H9 (cell line): ENCODE data around the gene MTMR3. TPM values are rescaled to one million over a fixed set of nuclear protein-coding genes. Genes with fewer than 3 reads are reported as not detected.

Experiments
- DNase-seq: peaks from one replicate; pipeline ENCODE4 v3.0.0-alpha.2; 2017
- H2AFZ ChIP-seq: one replicate; pipeline ENCODE4 v1.6.1; 2013; ENCODE audit warnings: mild to moderate bottlenecking, low read length, control low read depth, moderate library complexity
- H2AK5ac ChIP-seq: 2 replicates; pipeline ENCODE4 v1.6.1; 2013; ENCODE audit warnings: low read length, control low read depth, mixed read lengths; ENCODE audit not compliant: insufficient read length
- H2BK120ac ChIP-seq: one replicate; pipeline ENCODE4 v1.6.1; 2013; ENCODE audit warnings: low read depth, mild to moderate bottlenecking, low read length, control low read depth, inconsistent platforms; ENCODE audit not compliant: poor library complexity, severe bottlenecking
- H2BK12ac ChIP-seq: 2 replicates; pipeline ENCODE4 v1.6.1; 2013; ENCODE audit warnings: low read length, control low read depth, mixed read lengths, low read depth; ENCODE audit not compliant: insufficient read length
- H2BK15ac ChIP-seq: 2 replicates; pipeline ENCODE4 v1.6.1; 2013; ENCODE audit warnings: low read depth, low read length, control low read depth
- H2BK20ac ChIP-seq: one replicate; pipeline ENCODE4 v1.6.1; 2013; ENCODE audit warnings: low read depth, mild to moderate bottlenecking, low read length, control low read depth, inconsistent platforms; ENCODE audit not compliant: poor library complexity, severe bottlenecking
- H2BK5ac ChIP-seq: 2 replicates; pipeline ENCODE4 v1.6.1; 2013; ENCODE audit warnings: low read length, control low read depth, mixed read lengths; ENCODE audit not compliant: insufficient read length
- H3K14ac ChIP-seq: 2 replicates; pipeline ENCODE4 v1.6.1; 2013; ENCODE audit warnings: low read length, control low read depth; ENCODE audit not compliant: insufficient read depth
- H3K18ac ChIP-seq: 2 replicates; pipeline ENCODE4 v1.6.1; 2013; ENCODE audit warnings: low read depth, mild to moderate bottlenecking, mixed read lengths, low read length, control low read depth; ENCODE audit not compliant: insufficient read length
- H3K23ac ChIP-seq: 2 replicates; pipeline ENCODE4 v1.6.1; 2013; ENCODE audit warnings: low read length, control low read depth, mixed read lengths, low read depth; ENCODE audit not compliant: insufficient read length
- H3K23me2 ChIP-seq: 2 replicates; pipeline ENCODE4 v1.6.1; 2013; ENCODE audit warnings: low read depth, mild to moderate bottlenecking, mixed read lengths, low read length, control low read depth; ENCODE audit not compliant: insufficient read length, poor library complexity, severe bottlenecking
- H3K27ac ChIP-seq: 2 replicates; pipeline ENCODE4 v1.5.1; 2013; ENCODE audit warnings: low read length, control low read depth, mixed read lengths, low read depth; ENCODE audit not compliant: insufficient read length
- H3K27me3 ChIP-seq: 2 replicates; pipeline ENCODE4 v1.6.1; 2013; ENCODE audit warnings: low read length, control low read depth, inconsistent platforms; ENCODE audit not compliant: insufficient read depth
- H3K4ac ChIP-seq: 2 replicates; pipeline ENCODE4 v1.6.1; 2013; ENCODE audit warnings: low read depth, mild to moderate bottlenecking, control low read depth, inconsistent platforms, low read length, moderate library complexity
- H3K4me1 ChIP-seq: 2 replicates; pipeline ENCODE4 v1.6.1; 2013; ENCODE audit warnings: low read length, control low read depth, inconsistent platforms; ENCODE audit not compliant: insufficient read depth
- H3K4me2 ChIP-seq: 2 replicates; pipeline ENCODE4 v1.6.1; 2013; ENCODE audit warnings: low read length, control low read depth, mixed read lengths; ENCODE audit not compliant: insufficient read length, insufficient read depth
- H3K56ac ChIP-seq: 2 replicates; pipeline ENCODE4 v1.6.1; 2013; ENCODE audit warnings: low read depth, mild to moderate bottlenecking, mixed read lengths, low read length, control low read depth; ENCODE audit not compliant: insufficient read length
- H3K79me1 ChIP-seq: 2 replicates; pipeline ENCODE4 v1.6.1; 2013; ENCODE audit warnings: low read depth, mild to moderate bottlenecking, moderate library complexity, low read length, control low read depth, inconsistent platforms; ENCODE audit not compliant: insufficient read depth, poor library complexity, severe bottlenecking
- H3K79me2 ChIP-seq: 2 replicates; pipeline ENCODE4 v1.6.1; 2013; ENCODE audit warnings: low read length, control low read depth, inconsistent platforms; ENCODE audit not compliant: insufficient read depth
- H3K9ac ChIP-seq: 2 replicates; pipeline ENCODE4 v1.6.1; 2013; ENCODE audit warnings: low read length, control low read depth, mixed read lengths; ENCODE audit not compliant: insufficient read length; ENCODE audit errors: extremely low read depth
- H3K9me3 ChIP-seq: one replicate; pipeline ENCODE4 v1.6.1; 2013; ENCODE audit warnings: low read depth, low read length, inconsistent platforms; ENCODE audit not compliant: control insufficient read depth
- H3T11ph ChIP-seq: one replicate; pipeline ENCODE4 v1.6.1; 2013; ENCODE audit warnings: mild to moderate bottlenecking, low read length, control low read depth, inconsistent platforms
- H4K20me1 ChIP-seq: one replicate; pipeline ENCODE4 v1.6.1; 2013; ENCODE audit not compliant: control insufficient read depth, insufficient read length, insufficient read depth
- H4K5ac ChIP-seq: 2 replicates; pipeline ENCODE4 v1.6.1; 2013; ENCODE audit warnings: low read depth, mild to moderate bottlenecking, mixed read lengths, low read length, control low read depth; ENCODE audit not compliant: insufficient read length
- H4K8ac ChIP-seq: replicated peaks from 2 replicates; pipeline ENCODE4 v1.6.1; 2013; ENCODE audit warnings: low read length, control low read depth, mixed read lengths, low read depth; ENCODE audit not compliant: insufficient read length
- H4K91ac ChIP-seq: 2 replicates; pipeline ENCODE4 v1.6.1; 2013; ENCODE audit warnings: low read depth, mild to moderate bottlenecking, moderate library complexity, mixed read lengths, low read length, control low read depth; ENCODE audit not compliant: insufficient read length
- H3K27ac Mint-ChIP-seq, 3 experiments: 2 replicates in 2 of 3; 3 replicates in 1 of 3; pipeline ENCODE4 v1.8.0; 2020 to 2021; ENCODE audit warnings: mixed read lengths in 3 of 3, mild to moderate bottlenecking in 1 of 3, moderate library complexity in 1 of 3
- H3K27me3 Mint-ChIP-seq: 2 replicates; pipeline ENCODE4 v1.8.0; 2021; ENCODE audit warnings: low read depth, mild to moderate bottlenecking, moderate library complexity, mixed read lengths
- H3K36me3 Mint-ChIP-seq, 3 experiments: 2 replicates in 2 of 3; 3 replicates in 1 of 3; pipeline ENCODE4 v1.8.0; 2020 to 2021; ENCODE audit warnings: low read depth in 3 of 3, mixed read lengths in 3 of 3; ENCODE audit not compliant: insufficient read depth in 1 of 3
- H3K4me1 Mint-ChIP-seq, 2 experiments: 2 replicates each; pipeline ENCODE4 v1.8.0; 2020; ENCODE audit warnings: mixed read lengths in 2 of 2
- H3K4me3 Mint-ChIP-seq, 2 experiments: 2 replicates in 1 of 2; 3 replicates in 1 of 2; pipeline ENCODE4 v1.8.0; 2020 to 2021; ENCODE audit warnings: mild to moderate bottlenecking in 2 of 2, mixed read lengths in 2 of 2, moderate library complexity in 1 of 2
- H3K9me3 Mint-ChIP-seq, 2 experiments: 2 replicates in 1 of 2; 3 replicates in 1 of 2; pipeline ENCODE4 v1.8.0; 2020; ENCODE audit warnings: mild to moderate bottlenecking in 2 of 2, mixed read lengths in 2 of 2, moderate library complexity in 1 of 2
- WGBS: extraction: QIAGEN DNeasy Blood & Tissue Kit; methylation state at CpG from one replicate; pipeline ENCODE4 v1.1.7; 2013; ENCODE audit warnings: missing lambda C conversion rate, low lambda C conversion rate, mixed read lengths; ENCODE audit not compliant: insufficient read length; ENCODE audit errors: extremely low coverage; 5-methylcytosine and 5-hydroxymethylcytosine counted together
- total RNA-seq: library from RNA; stranded (reverse); gene quantifications from 2 replicates; pipeline ENCODE4 v1.2.1, GENCODE V29; 2021
- TF ChIP-seq, protein P1 (sequence below): fragments of 200-600 bp; sonication (generic); conservative IDR thresholded peaks from 3 replicates; pipeline ENCODE4 v1.8.0; 2021; ENCODE audit warnings: antibody characterized with exemption, mild to moderate bottlenecking

The MTMR3 gene
- total RNA-seq, 1 experiment from 2014 or later: 19.8 TPM

- H3K4me3 Mint-ChIP-seq: no peak overlapping the region
- Histone ChIP-seq H3K9ac (no peak overlapping the region), H3K4me1 (no peaks in the 10 kb centered on the region), H2AFZ (no peak overlapping the region), H2BK15ac (no peak overlapping the region), H3K27ac (no peak overlapping the region), H4K8ac (no peak overlapping the region), H2BK20ac (no peak overlapping the region), H2BK120ac (no peak overlapping the region), H3K9me3 (no peaks in the 10 kb centered on the region), H2BK12ac (no peak overlapping the region), H3K79me1 (peaks cover 4% of the 10 kb centered on the region), H2AK5ac (no peak overlapping the region), H4K91ac (no peak overlapping the region), H3K79me2 (peaks cover 4% of the 10 kb centered on the region; the same call in 1 of the 2 replicates), H3K23ac (no peak overlapping the region), H4K20me1 (no peaks in the 10 kb centered on the region), H2BK5ac (no peak overlapping the region), H3K23me2 (no peaks in the 10 kb centered on the region), H4K5ac (no peak overlapping the region), H3K14ac (no peak overlapping the region), H3K4me2 (no peak overlapping the region), H3T11ph (no peak overlapping the region), H3K56ac (no peak overlapping the region), H3K18ac (no peak overlapping the region), H3K4ac (no peak overlapping the region), H3K27me3 (no peaks in the 10 kb centered on the region)
- TF ChIP-seq, protein P1, sequence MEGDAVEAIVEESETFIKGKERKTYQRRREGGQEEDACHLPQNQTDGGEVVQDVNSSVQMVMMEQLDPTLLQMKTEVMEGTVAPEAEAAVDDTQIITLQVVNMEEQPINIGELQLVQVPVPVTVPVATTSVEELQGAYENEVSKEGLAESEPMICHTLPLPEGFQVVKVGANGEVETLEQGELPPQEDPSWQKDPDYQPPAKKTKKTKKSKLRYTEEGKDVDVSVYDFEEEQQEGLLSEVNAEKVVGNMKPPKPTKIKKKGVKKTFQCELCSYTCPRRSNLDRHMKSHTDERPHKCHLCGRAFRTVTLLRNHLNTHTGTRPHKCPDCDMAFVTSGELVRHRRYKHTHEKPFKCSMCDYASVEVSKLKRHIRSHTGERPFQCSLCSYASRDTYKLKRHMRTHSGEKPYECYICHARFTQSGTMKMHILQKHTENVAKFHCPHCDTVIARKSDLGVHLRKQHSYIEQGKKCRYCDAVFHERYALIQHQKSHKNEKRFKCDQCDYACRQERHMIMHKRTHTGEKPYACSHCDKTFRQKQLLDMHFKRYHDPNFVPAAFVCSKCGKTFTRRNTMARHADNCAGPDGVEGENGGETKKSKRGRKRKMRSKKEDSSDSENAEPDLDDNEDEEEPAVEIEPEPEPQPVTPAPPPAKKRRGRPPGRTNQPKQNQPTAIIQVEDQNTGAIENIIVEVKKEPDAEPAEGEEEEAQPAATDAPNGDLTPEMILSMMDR: no peak
- DNase-seq: no peak
- no peaks in the 10 kb centered on the region for H3K27me3 Mint-ChIP-seq
- no peak overlapping the region for H3K27ac Mint-ChIP-seq
- no CpG with 5 or more reads among the region's 1 CpG for WGBS
- H3K9me3 Mint-ChIP-seq: no peaks in the 10 kb centered on the region
- no peaks in the 10 kb centered on the region; a peak in 1 of 4 replicates for H3K4me1 Mint-ChIP-seq
- no peaks in the 10 kb centered on the region for H3K36me3 Mint-ChIP-seq
These were observed 9.6 kb downstream of the MTMR3 start for GRCh38 chr22:29892315-29893156.
